Neural progenitor cell (in vitro differentiated cells): ENCODE results near the gene C1orf56.

Experiments used
- CTCF ChIP-seq: fragments of 200-600 bp; sonication (generic); IDR thresholded peaks from 2 replicates; pipeline ENCODE4 v1.5.1; 2017; ENCODE audit warnings: antibody characterized with exemption, mild to moderate bottlenecking
- EZH2 ChIP-seq: fragments of 200-600 bp; sonication (generic); IDR thresholded peaks from 2 replicates; pipeline ENCODE4 v1.6.1; 2017; ENCODE audit warnings: antibody characterized with exemption, mild to moderate bottlenecking, moderate library complexity

GRCh38 chr1:151000408-151000807 lies 47.1 kb upstream of the C1orf56 start:
- TF ChIP-seq CTCF = no peak
- TF ChIP-seq EZH2 = no peak
